ENCODE measurements around the gene ATG2A.

DNA sequence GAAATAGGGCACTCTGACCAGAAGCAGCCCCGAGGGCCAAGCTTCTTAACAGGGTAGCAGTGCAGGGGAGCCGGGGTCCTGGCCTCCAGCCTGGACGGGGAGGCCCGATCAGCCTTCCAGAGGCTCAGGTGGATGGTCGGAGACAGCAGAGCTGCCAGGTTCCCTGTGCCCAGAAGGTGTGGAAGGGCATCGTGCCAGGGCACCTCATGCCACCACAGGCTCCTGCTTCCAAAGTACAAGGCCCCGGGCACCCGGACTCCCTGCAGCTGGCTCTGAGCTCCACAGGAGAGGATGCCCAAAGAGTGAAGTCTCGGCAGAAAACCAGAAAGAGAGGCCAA lies 52.9 kb downstream of the ATG2A start:
- TF ChIP-seq, protein P1, sequence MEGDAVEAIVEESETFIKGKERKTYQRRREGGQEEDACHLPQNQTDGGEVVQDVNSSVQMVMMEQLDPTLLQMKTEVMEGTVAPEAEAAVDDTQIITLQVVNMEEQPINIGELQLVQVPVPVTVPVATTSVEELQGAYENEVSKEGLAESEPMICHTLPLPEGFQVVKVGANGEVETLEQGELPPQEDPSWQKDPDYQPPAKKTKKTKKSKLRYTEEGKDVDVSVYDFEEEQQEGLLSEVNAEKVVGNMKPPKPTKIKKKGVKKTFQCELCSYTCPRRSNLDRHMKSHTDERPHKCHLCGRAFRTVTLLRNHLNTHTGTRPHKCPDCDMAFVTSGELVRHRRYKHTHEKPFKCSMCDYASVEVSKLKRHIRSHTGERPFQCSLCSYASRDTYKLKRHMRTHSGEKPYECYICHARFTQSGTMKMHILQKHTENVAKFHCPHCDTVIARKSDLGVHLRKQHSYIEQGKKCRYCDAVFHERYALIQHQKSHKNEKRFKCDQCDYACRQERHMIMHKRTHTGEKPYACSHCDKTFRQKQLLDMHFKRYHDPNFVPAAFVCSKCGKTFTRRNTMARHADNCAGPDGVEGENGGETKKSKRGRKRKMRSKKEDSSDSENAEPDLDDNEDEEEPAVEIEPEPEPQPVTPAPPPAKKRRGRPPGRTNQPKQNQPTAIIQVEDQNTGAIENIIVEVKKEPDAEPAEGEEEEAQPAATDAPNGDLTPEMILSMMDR (IDR thresholded peaks at IDR 0.05; ENCODE audit: control extremely low read depth in 1 of 3, insufficient read depth in 1 of 3, low read depth in 1 of 3, low read length in 3 of 3): no peak
- no peak for TF ChIP-seq EZH2 (IDR thresholded peaks at IDR 0.05; ENCODE audit: low read depth, low read length, severe bottlenecking)
- TF ChIP-seq, protein P2, sequence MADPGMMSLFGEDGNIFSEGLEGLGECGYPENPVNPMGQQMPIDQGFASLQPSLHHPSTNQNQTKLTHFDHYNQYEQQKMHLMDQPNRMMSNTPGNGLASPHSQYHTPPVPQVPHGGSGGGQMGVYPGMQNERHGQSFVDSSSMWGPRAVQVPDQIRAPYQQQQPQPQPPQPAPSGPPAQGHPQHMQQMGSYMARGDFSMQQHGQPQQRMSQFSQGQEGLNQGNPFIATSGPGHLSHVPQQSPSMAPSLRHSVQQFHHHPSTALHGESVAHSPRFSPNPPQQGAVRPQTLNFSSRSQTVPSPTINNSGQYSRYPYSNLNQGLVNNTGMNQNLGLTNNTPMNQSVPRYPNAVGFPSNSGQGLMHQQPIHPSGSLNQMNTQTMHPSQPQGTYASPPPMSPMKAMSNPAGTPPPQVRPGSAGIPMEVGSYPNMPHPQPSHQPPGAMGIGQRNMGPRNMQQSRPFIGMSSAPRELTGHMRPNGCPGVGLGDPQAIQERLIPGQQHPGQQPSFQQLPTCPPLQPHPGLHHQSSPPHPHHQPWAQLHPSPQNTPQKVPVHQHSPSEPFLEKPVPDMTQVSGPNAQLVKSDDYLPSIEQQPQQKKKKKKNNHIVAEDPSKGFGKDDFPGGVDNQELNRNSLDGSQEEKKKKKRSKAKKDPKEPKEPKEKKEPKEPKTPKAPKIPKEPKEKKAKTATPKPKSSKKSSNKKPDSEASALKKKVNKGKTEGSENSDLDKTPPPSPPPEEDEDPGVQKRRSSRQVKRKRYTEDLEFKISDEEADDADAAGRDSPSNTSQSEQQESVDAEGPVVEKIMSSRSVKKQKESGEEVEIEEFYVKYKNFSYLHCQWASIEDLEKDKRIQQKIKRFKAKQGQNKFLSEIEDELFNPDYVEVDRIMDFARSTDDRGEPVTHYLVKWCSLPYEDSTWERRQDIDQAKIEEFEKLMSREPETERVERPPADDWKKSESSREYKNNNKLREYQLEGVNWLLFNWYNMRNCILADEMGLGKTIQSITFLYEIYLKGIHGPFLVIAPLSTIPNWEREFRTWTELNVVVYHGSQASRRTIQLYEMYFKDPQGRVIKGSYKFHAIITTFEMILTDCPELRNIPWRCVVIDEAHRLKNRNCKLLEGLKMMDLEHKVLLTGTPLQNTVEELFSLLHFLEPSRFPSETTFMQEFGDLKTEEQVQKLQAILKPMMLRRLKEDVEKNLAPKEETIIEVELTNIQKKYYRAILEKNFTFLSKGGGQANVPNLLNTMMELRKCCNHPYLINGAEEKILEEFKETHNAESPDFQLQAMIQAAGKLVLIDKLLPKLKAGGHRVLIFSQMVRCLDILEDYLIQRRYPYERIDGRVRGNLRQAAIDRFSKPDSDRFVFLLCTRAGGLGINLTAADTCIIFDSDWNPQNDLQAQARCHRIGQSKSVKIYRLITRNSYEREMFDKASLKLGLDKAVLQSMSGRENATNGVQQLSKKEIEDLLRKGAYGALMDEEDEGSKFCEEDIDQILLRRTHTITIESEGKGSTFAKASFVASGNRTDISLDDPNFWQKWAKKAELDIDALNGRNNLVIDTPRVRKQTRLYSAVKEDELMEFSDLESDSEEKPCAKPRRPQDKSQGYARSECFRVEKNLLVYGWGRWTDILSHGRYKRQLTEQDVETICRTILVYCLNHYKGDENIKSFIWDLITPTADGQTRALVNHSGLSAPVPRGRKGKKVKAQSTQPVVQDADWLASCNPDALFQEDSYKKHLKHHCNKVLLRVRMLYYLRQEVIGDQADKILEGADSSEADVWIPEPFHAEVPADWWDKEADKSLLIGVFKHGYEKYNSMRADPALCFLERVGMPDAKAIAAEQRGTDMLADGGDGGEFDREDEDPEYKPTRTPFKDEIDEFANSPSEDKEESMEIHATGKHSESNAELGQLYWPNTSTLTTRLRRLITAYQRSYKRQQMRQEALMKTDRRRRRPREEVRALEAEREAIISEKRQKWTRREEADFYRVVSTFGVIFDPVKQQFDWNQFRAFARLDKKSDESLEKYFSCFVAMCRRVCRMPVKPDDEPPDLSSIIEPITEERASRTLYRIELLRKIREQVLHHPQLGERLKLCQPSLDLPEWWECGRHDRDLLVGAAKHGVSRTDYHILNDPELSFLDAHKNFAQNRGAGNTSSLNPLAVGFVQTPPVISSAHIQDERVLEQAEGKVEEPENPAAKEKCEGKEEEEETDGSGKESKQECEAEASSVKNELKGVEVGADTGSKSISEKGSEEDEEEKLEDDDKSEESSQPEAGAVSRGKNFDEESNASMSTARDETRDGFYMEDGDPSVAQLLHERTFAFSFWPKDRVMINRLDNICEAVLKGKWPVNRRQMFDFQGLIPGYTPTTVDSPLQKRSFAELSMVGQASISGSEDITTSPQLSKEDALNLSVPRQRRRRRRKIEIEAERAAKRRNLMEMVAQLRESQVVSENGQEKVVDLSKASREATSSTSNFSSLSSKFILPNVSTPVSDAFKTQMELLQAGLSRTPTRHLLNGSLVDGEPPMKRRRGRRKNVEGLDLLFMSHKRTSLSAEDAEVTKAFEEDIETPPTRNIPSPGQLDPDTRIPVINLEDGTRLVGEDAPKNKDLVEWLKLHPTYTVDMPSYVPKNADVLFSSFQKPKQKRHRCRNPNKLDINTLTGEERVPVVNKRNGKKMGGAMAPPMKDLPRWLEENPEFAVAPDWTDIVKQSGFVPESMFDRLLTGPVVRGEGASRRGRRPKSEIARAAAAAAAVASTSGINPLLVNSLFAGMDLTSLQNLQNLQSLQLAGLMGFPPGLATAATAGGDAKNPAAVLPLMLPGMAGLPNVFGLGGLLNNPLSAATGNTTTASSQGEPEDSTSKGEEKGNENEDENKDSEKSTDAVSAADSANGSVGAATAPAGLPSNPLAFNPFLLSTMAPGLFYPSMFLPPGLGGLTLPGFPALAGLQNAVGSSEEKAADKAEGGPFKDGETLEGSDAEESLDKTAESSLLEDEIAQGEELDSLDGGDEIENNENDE (IDR thresholded peaks at IDR 0.05; ENCODE audit: insufficient replicate concordance, low read length): no peak
- TF ChIP-seq CHD1 (IDR thresholded peaks at IDR 0.05; ENCODE audit: low read depth, low read length): no peak
- TF ChIP-seq JUN (IDR thresholded peaks at IDR 0.05; ENCODE audit: low read depth, low read length): no peak
- TF ChIP-seq TBP (IDR thresholded peaks at IDR 0.05; ENCODE audit: low read depth, low read length): no peak
- TF ChIP-seq EP300 (IDR thresholded peaks at IDR 0.05; ENCODE audit: borderline replicate concordance in 1 of 2, low read depth in 2 of 2, low read length in 2 of 2): no peak
- no peak for TF ChIP-seq PHF8 (conservative IDR thresholded peaks at IDR 0.05; ENCODE audit: low read depth, low read length)
- TF ChIP-seq POLR2A (IDR thresholded peaks at IDR 0.05; ENCODE audit: control extremely low read depth in 1 of 2, low read depth in 2 of 2, low read length in 2 of 2): no peak
- TF ChIP-seq, protein P3, sequence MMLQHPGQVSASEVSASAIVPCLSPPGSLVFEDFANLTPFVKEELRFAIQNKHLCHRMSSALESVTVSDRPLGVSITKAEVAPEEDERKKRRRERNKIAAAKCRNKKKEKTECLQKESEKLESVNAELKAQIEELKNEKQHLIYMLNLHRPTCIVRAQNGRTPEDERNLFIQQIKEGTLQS (IDR thresholded peaks at IDR 0.05; ENCODE audit: insufficient read depth, low read depth, low read length): no peak
- TF ChIP-seq POU5F1 (IDR thresholded peaks at IDR 0.05; ENCODE audit: low read depth, low read length): no peak
- TF ChIP-seq POLR2AphosphoS5 (IDR thresholded peaks at IDR 0.05; ENCODE audit: low read depth, low read length): no peak
- TF ChIP-seq, protein P4, sequence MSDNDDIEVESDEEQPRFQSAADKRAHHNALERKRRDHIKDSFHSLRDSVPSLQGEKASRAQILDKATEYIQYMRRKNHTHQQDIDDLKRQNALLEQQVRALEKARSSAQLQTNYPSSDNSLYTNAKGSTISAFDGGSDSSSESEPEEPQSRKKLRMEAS (IDR thresholded peaks at IDR 0.05): no peak
